NCI-H1436 treated with DMSO at 0.1 percent for 48 hours (cell line): ENCODE measurements around the gene GTPBP6.
"Not testable (repeated sequence)": the region's sequence is repeated elsewhere in the genome, so short reads cannot be mapped to it uniquely, and the experiment has no call there.

Source experiments
- DNase-seq: peaks from one replicate; lab custom pipeline; 2025; lab: John Stamatoyannopoulos, UW

The GTPBP6 gene

DNA sequence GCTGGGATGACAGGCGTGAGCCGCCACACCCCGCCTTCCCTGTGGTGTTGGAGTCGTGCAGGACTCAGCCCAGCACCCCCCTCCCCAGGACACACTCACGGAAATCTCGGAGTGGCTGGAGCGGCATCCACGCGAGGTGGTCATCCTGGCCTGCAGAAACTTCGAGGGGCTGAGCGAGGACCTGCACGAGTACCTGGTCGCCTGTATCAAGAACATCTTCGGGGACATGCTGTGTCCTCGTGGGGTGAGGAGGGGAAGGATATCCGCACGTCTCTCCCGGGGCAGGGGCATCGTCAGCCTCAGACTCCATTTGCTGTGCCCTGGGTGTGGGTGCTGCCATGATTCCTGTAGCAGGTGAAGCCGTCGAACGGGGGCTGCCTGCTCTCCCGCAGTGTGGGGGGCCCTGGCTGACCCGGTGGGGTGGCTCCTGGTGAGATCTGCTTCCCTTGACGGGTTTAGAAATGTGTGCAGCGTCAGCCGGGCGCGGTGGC, 27.1 kb downstream of the GTPBP6 start:
- DNase-seq, result no peak

DNA sequence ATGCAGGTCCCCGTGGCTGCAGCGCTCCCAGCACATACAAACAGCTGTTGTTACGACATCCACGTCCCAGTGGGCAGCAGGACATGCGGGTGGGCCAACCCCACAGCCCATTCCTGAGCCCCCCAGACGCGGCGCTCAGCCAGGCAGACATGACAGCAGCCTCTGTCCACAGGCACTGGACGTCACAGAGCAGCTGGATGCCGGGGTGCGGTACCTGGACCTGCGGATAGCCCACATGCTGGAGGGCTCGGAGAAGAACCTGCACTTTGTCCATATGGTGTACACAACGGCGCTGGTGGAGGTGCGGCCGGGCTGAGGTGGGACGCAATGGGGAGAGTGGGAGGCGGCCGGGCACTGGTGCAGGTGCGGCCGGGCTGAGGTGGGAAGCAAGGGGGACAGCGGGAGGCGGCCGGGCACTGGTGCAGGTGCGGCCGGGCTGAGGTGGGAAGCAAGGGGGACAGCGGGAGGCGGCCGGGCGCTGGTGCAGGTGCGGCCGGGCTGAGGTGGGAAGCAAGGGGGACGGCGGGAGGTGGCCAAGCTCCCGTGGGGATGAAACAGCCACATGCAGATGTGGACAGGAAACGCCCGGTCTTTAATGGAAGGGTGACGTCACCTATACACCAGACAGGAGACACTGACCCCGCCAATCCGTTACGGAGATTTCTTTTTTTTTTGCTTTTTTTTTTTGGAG, 28.0 kb downstream of the GTPBP6 start:
- DNase-seq, result no peak

DNA sequence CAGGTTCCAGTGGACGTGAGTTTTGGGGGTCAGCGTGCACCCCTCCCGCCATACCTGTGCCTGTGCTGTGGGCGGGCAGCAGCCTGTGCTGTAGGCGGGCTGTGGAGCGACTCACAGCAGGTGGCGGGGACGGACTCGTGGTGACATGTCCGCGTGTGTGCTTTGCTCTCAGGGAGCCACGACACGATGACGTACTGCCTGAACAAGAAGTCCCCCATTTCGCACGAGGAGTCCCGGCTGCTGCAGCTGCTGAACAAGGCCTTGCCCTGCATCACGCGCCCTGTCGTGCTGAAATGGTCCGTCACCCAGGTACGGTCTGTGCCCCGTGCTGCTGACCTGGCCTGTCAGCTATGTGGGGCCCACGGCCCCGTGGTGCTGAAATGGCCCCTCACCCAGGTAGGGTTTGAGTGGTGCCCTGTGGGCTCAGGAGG, 30.0 kb downstream of the GTPBP6 start:
- no peak for DNase-seq

DNA sequence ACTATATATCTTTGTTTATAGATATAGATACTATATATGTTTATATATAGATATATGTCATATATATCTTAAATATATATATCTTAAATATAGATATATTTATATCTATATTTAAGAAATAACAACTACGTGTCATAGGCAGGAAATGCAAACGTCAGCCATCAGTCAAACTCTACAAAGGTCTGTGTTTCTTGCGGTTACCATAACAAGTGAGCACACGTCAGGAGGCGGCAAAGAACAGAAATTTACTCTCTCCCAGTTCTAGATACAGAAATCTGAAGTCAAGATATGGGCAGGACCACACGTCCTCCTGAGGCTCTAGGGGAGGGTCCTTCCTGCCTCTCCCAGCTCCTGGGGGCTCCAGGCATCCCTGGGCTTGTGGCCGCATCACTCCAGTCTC, 30.9 kb downstream of the GTPBP6 start:
- DNase-seq, result no peak

DNA sequence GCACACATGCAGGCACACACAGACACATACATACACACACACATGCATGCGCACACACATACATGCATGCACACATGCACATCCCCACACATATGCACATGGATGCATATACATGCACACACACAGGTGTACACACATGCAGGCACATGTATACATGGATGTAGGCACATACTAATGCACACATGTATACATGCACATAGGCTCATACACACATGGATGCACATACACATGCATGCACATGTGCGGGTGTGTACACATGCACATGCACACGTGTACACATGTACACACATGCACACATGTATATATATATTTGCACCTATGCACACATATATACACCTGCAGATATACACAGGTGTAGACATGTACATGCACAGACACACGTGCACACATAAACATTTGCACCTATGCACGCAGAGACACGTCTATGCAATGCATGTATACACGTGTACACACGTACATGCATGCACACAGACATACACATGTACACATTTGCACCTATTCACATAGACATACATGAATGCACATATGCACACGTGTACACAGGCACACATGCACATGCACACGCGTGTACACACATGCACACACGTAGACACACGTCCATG, 33.4 kb downstream of the GTPBP6 start:
- DNase-seq, result no peak

DNA sequence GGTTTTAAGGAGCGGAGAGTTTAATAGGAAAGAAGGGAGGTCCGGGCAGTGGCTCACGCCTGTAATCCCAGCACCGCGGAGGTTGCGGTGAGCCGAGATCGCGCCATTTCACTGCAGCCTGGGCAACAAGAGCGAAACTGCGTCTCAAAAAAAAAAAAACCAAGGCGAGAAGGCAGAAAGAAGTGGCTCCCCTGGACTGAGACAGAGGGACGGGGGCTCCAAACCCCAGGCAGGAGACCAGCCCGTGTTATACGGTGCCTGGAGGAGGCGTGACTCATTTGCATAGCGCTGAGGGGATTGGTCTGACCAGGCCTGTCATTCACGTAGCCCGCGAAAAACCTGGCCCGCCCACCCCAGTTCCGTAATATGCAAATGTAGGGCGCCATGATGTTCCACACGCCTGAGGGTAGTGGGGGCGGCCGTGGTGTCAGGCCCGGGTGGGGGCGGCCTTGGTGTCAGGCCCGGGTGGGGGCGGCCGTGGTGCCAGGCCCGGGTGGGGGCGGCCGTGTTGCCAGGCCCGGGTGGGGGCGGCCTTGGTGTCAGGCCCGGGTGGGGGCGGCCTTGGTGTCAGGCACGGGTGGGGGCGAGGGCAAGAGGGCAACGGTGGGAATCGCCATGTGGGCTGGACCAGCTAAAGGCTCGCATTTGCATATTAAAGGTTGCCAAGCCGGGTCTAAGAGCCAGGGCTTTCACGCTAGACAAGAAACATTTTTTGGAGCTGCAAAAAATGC, 35.3 kb downstream of the GTPBP6 start:
- DNase-seq, result no peak

DNA sequence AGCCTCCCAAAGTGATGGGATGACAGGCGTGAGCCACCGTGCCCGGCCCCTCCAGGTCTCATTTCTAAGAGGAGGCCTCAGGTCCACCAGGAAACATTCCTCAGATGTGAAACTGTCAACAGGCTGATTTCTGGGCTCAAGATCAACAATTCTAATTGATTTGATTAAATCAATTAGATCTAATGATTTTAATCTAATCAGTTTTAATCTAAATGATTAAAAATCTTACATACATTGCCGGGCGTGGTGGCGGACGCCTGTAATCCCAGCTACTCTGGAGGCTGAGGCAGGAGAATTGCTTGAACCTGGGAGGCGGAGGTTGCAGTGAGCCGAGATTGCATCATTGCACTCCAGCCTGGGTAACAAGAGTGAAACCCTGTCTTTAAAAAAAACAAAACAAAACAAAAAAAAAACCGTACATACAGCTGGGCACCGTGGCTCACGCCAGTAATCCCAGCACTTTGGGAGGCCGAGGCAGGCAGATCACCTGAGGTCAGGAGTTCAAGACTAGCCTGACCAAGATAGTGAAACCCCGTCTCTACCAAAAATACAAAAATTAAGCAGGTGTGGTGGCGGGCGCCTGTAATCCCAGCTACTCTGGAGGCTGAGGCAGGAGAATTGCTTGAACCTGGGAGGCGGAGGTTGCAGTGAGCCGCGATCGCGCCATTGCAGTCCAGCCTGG, 36.5 kb downstream of the GTPBP6 start:
- not testable (repeated sequence) for DNase-seq

DNA sequence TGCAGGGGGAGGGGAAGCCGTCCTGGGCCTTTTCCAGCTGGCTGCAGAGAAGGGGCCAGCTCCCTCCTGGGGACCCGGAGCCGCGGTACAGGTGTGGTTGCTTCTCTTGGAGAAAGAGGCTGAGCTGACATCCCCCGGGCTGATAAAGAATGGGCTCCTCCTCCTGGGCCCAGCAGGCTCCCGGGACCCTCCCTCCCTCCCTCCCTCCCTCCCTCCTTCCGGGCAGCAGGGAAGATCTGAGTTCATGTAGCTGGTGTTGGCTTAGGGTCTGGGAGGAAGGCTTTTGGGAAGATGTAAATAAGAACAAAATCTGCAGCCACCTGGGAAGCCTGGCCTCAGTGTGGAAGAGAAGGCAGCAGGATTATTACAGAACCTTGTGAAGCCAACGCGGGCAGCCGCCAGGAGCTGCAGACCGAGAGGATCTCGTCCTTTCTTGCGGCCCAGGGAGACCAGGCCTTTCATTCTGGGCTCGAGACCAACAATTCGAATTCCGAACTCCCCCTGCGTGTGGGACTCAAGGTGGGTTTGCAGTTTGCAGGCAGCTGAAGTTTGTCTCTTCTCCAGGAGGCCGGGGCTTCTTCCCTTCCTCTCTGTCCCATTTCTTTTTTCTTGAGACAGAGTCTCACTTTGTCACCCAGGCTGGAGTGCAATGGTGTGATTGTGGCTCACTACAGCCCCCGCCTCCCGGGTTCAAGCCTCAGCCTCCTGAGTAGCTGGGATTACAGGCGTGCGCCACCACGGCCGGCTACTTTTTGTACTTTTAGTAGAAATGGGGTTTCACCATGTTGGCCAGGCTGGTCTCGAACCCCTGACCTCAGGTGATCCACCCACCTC, 37.2 kb downstream of the GTPBP6 start, which contains the start of gene PLCXD1:
Gene PLCXD1, plus strand, starts transcription at position 216 of the 834 bp plus-strand sequence. CDS start 2,807 bp downstream, outside the sequence.
- DNase-seq, result no peak

DNA sequence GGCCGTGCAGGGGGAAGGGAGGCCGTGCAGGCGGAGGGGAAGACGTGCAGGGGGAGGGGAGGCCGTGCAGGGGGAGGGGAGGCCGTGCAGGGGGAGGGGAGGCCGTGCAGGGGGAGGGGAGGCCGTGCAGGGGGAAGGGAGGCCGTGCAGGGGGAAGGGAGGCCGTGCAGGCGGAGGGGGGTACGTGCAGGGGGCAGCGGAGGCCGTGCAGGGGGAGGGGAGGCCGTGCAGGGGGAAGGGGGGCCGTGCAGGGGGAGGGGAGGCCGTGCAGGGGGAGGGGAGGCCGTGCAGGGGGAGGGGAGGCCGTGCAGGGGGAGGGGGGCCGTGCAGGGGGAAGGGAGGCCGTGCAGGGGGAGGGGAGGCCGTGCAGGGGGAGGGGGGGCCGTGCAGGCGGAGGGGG, 37.9 kb downstream of the GTPBP6 start:
- DNase-seq, result not testable (repeated sequence)

DNA sequence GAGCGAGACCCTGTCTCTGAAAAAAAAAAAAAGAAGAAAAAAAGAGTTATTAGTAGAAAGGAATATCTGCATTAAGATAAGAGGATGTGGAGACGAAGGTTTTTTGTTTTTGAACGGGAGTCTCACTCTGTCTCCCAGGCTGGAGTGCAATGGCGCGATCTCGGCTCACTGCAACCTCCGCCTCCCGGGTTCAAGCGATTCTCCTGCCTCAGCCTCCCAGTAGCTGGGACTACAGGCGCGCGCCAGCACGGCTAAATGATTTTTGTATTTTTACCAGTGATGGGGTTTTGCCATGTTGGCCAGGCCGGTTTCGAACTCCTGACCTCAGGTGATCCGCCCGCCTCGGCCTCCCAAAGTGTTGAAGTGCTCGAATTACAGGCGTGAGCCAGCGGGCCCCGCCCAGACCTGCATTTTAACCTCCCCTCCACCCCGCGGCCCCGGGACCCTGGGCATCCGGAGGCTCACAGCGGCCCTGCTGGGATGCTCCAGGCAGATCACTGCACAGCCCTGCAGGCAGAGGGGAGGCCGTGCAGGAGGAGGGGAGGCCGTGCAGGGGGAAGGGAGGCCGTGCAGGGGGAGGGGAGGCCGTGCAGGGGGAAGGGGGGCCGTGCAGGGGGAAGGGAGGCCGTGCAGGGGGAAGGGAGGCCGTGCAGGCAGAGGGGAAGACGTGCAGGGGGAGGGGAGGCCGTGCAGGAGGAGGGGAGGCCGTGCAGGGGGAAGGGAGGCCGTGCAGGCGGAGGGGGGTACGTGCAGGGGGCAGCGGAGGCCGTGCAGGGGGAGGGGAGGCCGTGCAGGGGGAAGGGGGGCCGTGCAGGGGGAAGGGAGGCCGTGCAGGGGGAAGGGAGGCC, 38.6 kb downstream of the GTPBP6 start:
- not testable (repeated sequence) for DNase-seq

DNA sequence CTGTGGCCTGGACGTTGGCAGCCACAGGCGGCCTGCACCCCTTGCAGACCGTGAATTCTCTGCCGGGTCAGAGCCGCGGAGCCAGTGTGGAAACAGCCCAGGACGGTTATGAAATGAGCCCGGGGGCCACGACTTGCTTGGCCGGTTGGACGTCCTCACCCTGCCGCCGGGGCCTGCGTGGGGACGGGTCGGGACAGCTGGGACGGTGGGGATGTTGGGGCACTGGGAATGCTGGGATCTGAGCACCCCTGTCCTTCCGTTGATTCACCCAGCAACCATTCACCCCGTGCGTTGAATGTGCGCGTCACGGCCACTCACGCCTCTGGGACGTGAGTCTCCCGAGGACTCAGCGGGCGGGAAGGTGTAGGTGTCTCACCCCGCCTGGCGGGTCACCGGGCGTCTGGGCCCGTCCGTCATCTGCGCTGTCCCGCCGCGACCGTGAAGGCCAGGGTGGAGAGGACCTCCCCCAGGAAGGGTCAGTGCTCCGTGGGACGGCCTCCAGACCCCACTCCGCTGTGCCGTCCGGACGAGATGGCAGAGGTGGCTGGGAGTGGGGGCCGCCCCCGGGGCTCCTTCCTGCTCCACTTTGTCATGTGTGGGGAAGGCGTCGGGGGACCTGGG, 41.9 kb downstream of the GTPBP6 start:
- no peak for DNase-seq

DNA sequence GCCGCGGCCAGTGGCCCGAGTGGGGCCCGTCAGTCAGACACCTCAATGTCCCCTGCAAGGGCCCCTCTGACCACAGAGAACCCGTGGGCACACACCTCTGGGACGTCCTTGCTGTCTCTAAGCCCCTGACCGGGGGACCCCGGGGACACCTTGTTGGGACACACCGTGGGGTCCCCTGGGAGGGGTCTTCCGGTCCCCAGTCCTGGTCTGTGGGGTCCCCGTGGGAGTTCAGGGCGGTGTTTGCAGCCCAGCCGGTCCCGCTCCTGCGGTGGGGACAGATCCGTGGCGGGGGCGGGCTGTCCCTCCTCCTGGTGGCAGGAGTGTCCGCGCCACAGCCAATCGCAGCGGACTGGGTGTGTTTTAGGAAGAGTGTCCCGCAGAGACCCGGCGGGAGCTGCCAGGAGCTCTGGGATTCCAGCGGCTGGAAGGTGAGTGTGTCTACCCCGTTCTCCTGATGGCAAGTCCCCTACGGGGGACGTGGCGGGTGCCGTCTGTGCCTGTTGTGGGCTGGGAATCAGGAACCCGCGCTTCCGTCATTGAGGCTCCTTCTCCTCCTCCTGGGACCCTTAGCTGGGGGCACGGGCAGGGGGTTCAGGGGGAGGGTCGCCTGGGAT, 42.5 kb downstream of the GTPBP6 start:
- no peak for DNase-seq

DNA sequence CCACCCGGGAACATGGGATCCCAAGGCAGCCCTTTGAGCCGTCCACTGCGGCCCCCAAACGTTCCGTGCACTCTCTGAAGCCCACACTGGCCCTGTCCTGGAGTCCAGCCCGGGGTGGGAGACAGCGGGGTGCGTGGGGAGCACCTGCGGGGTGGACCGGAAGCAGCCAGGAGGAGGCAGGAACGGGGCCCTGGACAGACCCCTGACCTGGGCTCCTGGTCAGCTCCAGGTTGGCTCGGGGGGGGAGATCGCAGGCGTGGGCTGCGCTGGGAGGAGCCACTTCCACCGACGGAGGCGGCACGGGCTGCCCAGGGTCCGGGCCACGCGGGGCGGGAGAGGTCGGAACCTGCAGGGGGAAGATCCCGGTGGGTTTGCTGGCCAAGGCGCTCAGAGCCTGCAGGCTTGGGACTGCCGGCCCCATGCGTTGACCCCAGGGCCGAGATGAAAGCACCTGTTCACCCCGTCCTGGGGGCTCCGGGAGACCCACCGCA, 43.1 kb downstream of the GTPBP6 start:
- no peak for DNase-seq

DNA sequence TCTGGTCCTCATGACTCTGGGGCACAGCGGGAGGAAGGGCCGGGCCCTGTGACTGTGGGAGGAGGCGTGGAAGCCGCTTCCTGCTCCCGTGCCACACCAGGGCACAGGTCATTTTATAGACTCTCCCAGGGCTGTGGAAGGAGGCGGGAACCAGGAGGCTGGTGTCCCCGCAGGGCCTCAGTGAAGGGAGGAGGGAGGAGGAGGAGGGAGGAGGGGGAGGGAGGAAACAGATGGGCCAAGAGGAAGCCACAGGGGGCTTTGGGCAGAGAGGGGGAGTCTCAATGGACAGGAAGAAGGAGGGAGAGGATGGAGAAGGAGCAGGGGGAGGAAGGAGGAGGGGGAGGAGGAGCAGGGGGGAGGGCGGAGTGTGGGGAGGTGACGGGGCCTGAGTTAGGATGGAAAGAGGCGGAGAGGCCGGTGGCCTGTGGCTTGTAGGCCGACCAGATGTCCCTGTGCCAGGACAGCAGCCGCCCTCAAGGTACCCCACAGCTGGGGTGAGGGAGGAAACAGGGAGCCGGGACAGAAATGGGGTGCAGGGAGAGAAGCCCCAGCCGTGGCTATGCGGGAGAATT, 43.6 kb downstream of the GTPBP6 start:
- no peak for DNase-seq

DNA sequence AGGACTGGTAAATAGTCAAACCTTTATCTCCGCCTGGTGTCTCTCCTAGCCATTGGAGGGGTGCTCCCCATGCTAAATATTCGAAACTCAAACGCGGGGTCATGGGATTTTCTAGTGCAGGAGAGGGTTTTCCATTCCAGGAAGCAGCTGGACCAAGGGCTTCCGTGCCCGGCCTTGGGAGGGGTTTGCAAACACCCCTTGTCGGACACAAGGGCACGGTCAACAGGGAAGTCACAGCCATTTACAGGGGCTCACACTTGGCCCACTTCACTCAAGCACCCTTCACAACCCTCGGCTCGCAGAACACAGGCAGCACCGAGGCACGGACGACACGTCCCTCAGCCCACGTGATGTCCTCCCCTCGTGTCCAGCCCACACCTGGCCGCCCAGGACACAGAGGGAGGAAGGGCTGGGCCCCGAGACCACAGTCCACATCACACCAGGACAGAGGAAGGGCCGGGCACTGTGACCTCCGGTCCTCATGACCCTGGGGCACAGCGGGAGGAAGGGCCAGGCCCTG, 47.7 kb downstream of the GTPBP6 start:
- DNase-seq, result no peak

DNA sequence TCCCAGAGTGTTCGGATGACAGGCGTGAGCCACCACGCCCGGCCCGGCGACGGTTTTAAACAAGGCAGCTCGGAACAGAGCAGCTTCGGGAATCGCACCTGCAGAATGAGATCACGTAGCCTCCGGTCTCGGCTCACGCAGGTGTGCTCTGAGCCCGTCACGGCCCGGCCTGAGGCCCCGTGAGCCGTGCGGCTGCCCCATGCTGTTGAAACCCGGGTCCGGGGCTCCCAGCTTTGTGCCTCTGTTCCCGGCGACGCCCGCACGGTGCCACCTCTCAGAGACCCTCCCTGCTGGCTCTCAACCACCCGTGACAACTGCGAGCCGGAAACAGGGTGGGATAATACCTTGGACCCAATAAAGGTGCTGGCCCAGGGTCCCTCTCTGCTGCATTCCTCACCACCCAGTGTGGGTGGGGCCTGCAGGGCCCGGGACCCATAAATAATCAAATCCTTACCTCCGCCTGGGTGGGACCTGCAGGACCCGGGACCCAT, 50.8 kb downstream of the GTPBP6 start:
- no peak for DNase-seq

DNA sequence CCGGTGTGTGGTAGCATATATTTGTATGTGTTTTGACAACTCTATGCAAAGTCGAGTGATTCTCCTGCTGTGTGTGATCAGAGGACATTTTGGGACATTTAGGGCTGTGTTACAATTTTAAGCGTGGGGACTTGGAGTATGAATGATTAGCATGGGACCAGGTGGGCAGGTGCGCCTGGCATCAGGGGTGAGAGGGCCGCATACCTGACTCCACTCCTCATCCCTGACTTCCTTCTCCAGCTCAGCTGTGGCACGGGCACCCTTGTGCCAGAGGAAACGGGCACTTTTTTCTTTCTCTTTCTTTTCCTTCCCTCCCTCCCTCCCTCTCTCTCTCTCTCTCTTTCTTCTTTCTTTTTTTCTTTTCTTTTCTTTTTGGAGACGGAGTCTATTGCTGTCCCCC, 53.1 kb downstream of the GTPBP6 start:
- no peak for DNase-seq

DNA sequence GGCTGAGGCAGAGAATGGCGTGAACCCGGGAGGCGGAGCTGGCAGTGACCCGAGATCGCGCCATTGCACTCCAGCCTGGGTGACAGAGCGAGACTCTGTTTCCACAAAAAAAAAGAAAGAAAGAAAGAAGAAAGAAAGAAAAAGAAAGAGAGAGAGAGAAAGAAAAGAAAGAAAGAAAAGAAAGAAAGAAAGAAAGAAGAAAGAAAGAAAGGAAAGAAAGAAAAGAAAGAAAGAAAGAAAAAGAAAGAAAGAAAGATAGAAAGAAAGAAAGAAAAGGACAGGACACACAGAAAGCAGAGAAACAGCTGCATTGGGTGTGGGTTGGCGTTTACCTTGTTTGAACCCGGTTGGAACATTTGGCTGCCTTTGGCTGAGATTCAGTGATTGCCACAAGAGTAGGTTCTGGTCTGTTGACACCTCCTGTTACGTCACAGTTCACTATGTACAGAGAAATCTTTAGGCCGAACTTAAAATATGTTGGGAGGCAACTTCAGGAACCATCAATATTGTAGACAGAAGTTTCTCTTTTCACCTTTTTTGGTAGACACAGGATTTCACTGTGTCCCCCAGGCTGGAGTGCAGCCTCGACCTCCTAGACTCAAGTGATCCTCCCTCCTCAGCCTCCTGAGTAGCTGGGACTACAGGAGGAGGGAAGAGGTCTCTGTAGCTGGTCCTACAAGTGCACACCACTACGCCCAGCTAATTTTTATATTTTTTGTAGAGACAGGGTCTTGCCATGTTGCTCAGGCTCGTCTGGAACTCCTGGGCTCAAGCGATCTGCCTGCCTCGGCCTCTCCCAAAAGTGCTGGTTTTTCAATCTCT, 53.8 kb downstream of the GTPBP6 start:
- no peak for DNase-seq
